GM06990 (cell line): ENCODE data around the gene SUN2.
A peak's percentile ranks its signal among the peaks of the same experiment; 100 is the strongest.

Experiments used
- DNase-seq: peaks from one replicate; pipeline ENCODE4 v3.0.0-alpha.2; 2011; ENCODE audit not compliant: insufficient read length; ENCODE audit errors: extremely low read depth
- H3K27me3 ChIP-seq: replicated peaks from 2 replicates; pipeline ENCODE4 v1.6.0; 2011; ENCODE audit warnings: low read length; ENCODE audit not compliant: control insufficient read depth, insufficient read depth
- H3K36me3 ChIP-seq: 2 replicates; pipeline ENCODE4 v1.5.1; 2011; ENCODE audit warnings: low read length; ENCODE audit not compliant: control insufficient read depth, insufficient read depth
- H3K4me3 ChIP-seq: replicated peaks from 2 replicates; pipeline ENCODE4 v1.5.1; 2011; ENCODE audit warnings: low read depth, mild to moderate bottlenecking, control low read depth, low read length
- CTCF ChIP-seq: IDR thresholded peaks from 2 replicates; pipeline ENCODE4 v1.5.1; 2011; ENCODE audit warnings: low read length, control low read depth, mild to moderate bottlenecking, inconsistent platforms; ENCODE audit not compliant: insufficient read depth, poor library complexity, severe bottlenecking

Gene SUN2

GRCh38 chr22:38700270-38700788, 55.5 kb downstream of the SUN2 start:
- no peak for TF ChIP-seq CTCF
- H3K27me3 ChIP-seq: no peaks in the 10 kb centered on the region
- H3K4me3 ChIP-seq: peak overlapping the region; percentile 84
- DNase-seq: no peak
- H3K36me3 ChIP-seq: no peaks in the 10 kb centered on the region

- DNase-seq: no peak
- TF ChIP-seq CTCF: no peak
- no peaks in the 10 kb centered on the region for H3K36me3 ChIP-seq
- peak overlapping the region; percentile 84 for H3K4me3 ChIP-seq
- no peaks in the 10 kb centered on the region for H3K27me3 ChIP-seq
These were observed 56.0 kb downstream of the SUN2 start for GRCh38 chr22:38699784-38700183.

DNA sequence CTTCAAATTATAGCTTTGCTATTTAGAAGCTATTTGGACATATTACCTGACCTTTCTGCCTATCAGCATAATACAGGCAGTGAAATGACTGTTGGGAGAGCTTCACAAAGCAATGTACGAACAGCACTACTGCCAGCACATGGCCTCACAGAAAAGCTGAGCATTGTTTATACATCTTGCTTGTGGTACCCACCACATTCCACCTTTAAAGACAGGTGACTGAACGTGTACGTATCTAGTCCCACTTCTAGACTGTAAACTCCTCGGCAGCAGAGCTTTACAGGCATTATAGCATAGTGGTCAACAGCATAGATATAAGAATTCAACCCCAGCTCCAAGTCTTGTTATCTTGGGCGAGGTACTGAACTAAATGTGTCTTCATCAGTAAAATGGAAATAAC, 56.7 kb downstream of the SUN2 start:
- no peak for TF ChIP-seq CTCF
- Histone ChIP-seq H3K36me3 (no peaks in the 10 kb centered on the region), H3K4me3 (peak overlapping the region; percentile 84), H3K27me3 (no peaks in the 10 kb centered on the region)
- no peak for DNase-seq

GRCh38 chr22:38698407-38699094, 57.2 kb downstream of the SUN2 start:
- TF ChIP-seq CTCF: no peak
- no peak for DNase-seq
- peak overlapping the region; percentile 84 for H3K4me3 ChIP-seq

DNA sequence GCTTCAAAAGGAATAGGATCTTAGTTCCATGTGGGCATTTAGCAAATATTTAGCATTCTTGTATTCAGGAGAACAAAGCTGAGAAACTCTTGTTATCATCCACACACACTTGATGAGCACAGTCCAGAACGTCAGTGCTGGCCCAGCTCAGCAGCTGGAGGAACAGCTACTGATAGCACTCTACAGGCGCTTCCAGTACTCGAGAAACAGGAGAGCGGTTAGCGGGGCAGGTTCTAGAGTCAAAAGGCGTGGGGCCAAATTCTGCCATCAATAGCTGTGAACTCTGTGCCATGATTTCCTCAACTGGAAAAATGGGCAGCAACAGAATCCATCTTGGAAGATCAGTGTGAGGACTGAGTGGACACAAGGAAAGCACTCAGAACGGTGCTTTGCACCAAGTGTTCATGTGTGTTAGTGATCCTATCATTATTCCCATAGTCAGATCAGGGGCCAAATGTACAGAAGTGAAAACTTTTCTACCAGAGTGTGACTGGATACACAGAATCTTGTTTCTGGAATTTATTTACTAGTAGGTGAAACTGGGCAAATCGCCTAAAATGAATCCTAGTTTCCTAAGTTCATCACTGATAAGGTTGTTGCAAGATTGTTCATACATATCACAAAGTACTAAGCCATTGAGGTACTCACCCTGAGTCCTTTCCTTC, 58.2 kb downstream of the SUN2 start:
- H3K27me3 ChIP-seq: no peaks in the 10 kb centered on the region
- H3K36me3 ChIP-seq: no peaks in the 10 kb centered on the region
- DNase-seq: no peak
- H3K4me3 ChIP-seq: peak overlapping the region; percentile 10; the same call in 1 of the 2 replicates
- no peak for TF ChIP-seq CTCF

More at GRCh38 chr22:38698407-38699094, 57.2 kb downstream of the SUN2 start:
- H3K36me3 ChIP-seq: no peaks in the 10 kb centered on the region
- H3K27me3 ChIP-seq: no peaks in the 10 kb centered on the region
